HG03520 (cell line): ENCODE measurements around the gene RAB23.

Experiments used
- ATAC-seq: cut with Tn5 transposase; IDR thresholded peaks from one replicate; pipeline ENCODE4 v1.9.1; 2021; ENCODE audit warnings: mild to moderate bottlenecking, moderate library complexity; ENCODE audit not compliant: unreplicated experiment

The RAB23 gene

GRCh38 chr6:57221936-57222742, at the start of gene RAB23:
Gene RAB23 (minus strand): TSS chr6:57222307. CDS start chr6:57210380, 11,927 bp downstream.
- ATAC-seq = peak; percentile 72

DNA sequence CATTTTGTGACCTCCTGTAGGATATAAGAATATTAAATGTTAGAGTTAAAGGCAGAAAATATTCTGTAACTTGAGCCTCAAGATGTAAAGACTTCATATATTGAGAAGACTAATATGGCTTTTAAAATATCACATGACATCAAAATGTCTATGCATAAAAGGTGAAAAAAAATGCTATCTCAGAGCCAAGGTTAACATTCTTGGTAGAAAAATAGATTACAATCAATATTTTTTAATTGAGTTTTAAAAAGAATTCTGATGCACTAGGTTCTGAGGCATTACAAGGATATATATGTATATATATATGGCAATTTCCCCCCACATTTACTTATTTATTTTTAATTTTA, 46.2 kb upstream of the RAB23 start:
- no peak for ATAC-seq

DNA sequence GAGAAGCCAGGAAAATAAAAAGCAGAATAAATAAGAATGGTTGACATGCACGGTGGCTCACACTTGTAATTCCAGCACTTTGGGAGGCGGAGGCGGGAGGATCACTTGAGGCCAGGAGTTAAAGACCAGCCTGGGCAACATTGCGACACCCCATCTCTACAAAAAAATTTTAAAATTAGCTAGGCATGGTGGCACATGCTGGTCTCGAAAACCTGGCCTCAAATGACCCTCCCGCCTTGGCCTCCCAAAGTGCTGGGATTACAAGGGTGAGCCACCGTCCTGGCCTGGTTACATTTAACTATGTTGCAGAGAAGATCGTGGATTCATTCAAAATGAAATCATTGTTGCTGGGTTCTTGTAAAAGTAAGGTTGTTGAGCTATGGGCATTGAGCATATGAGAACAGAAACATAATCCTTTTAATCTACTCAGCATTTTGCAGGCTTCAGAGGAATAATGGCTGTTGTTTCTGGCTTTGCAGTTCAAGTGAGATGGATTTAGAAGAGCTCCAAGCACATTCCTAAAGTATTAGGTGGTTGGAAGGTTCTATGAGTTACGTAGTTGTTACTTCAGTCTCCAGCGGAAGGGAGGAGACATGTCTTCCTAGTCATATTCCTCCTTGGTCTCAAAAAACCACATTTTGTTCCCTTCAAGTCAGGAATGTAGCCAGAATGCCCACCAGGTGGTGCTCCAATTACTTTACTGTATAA, 45.6 kb upstream of the RAB23 start:
- ATAC-seq = no peak

DNA sequence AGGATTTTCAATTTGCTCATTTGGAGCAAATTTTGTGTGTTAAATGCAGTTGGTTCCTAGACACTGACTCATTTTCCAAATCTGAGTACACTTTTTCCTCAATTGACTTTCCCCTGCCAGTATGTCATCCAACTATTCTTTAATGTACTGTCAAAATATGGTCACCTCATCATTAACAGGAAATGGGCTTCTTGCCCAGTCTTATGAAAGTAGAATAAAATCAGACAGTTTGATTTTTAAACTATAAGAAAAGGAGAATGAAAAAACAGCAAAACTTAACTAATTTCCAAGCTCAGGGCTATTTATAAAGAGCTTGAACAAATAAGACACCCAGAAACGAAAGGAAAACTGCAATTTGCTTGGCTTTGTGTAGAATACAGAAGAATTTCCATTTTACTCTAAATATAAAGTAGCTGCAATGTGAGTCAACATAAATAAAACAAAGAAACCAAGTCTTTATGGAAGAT, 43.7 kb upstream of the RAB23 start:
- ATAC-seq = no peak

DNA sequence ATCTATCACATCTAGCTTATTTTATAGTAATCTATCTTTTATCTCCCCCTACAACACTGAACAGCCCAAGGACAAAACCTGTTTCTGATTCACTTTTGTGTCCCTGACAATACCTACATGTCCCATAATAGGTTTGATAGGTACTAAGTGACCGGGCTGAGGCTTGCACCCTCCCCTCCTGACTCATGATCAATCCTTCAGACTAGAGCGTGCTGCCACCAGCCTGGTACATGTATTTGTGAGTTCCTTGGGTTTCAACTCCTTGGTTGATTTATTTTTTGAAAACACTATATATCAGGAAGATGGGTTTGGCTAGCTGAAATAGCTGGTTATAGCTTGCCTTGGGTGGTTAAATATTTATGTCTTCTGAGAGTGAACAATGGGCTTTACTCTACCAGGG, 41.6 kb upstream of the RAB23 start:
- ATAC-seq = no peak

GRCh38 chr6:57262901-57263694, 41.0 kb upstream of the RAB23 start:
- ATAC-seq = no peak

DNA sequence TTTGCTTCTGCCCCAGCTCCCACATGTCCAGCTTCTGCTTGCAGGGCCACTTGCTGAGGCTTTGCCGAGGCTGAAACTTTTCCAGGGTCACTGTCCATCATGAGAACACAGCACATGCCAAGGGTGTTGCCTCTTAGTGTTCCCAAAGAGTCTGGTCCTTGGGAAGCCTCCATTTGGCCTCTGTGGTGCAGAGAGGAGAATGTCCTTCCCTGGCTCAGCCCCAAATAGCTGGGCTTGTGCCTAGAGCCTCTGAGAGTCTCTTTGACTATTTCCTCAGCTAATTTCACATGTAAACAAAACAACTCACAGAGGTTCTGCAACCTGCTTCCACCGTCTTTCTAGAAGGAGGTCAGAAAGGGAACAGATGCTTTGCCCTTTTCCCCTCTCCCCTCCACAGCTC, 40.4 kb upstream of the RAB23 start:
- ATAC-seq = no peak

DNA sequence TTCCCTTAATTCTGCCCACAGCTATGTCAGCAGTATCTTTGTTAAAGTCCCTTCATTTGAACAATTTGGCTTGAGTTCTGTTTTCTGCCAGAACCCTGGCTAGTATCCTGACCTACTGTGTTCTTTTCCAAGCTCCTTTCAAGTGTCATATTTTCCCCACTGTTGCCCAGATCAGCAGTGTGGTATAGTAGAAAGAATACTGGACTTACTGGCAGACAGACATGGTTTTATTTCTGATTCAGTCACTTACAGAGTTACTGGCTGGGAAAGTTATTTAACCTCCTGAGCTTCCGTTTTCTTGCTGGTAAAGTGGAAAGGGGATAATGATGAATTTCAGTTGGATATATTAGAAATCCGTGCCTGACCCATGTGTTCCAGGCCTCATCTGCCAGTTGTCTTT, 39.8 kb upstream of the RAB23 start:
- no peak for ATAC-seq

GRCh38 chr6:57259064-57259463, 37.0 kb upstream of the RAB23 start:
- no peak for ATAC-seq

- ATAC-seq = no peak
Observed at GRCh38 chr6:57257911-57258541, 35.9 kb upstream of the RAB23 start.

- ATAC-seq = no peak
Observed at GRCh38 chr6:57256541-57256940, 34.4 kb upstream of the RAB23 start.

GRCh38 chr6:57255451-57256169, 33.5 kb upstream of the RAB23 start:
- no peak for ATAC-seq

DNA sequence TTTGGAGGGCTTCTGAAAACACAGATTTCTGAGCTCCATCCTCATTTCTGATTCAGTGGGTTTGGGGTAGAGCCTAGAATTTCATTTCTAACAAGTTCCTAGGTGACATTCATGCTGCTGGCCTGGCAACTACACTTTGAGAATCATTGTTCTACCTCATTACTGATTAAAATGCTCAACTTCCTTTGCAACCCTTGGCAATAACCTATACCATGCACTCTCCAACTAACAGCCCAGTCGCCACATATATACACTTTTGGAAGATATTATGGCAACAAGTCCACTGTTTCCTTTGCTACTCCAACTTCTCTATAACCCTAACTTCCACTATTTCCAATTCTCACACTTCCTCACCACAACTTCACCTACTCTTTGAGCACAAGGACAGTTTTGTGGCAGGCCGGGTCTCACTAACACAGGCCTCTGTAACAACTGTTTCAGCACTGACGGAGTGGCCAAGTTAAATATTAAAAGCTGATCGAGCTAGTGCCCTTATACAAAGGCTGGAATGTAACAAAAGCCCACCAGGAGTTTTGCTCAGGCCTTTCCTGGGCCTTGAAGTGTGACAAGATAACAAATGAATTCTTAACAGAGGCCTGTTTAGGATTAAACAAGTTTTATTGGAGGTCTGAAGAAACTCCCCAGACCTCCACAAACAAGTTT, 32.1 kb upstream of the RAB23 start:
- ATAC-seq = no peak

GRCh38 chr6:57252975-57253374, 30.9 kb upstream of the RAB23 start:
- ATAC-seq = no peak

DNA sequence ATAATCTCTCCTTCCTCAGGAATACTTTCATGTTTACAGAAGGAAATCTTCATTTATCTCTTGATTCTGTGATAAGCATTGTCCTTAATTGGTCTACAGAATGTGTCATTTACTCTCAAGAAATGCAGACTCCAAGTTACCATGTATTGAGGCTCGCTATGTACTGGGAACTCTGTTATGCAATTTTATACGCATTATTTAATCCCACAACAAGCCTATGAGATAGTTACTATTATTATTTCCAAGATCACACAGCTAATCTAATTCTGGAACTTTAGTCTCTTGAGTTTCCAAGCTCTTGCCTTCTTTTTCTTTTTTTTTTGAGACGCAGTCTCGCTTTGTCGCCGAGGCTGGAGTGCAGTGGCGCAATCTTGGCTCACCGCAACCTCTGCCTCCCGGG, 30.0 kb upstream of the RAB23 start:
- no peak for ATAC-seq

- no peak for ATAC-seq
Observed at GRCh38 chr6:57250348-57250747, 28.2 kb upstream of the RAB23 start.

- no peak for ATAC-seq
Observed at GRCh38 chr6:57248311-57248895, 26.3 kb upstream of the RAB23 start.

DNA sequence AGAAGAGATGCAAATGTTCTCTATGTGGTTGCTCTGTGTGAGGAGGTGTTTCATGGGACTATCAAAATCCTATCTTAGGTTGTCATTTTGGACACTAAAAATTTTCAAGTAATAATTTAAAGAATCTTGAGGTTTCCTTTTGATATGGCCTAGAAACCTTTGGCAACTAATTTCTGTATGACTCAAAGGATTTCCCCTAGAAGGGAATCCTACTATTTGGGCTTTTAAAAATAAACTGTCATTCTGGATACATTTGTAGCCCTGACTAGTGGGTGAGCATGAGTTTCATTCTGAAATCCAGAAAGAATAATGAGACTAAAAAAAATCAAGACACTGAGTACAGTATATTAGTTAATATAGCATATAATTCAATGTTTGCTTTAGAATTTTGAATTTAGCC, 25.5 kb upstream of the RAB23 start:
- ATAC-seq = no peak

DNA sequence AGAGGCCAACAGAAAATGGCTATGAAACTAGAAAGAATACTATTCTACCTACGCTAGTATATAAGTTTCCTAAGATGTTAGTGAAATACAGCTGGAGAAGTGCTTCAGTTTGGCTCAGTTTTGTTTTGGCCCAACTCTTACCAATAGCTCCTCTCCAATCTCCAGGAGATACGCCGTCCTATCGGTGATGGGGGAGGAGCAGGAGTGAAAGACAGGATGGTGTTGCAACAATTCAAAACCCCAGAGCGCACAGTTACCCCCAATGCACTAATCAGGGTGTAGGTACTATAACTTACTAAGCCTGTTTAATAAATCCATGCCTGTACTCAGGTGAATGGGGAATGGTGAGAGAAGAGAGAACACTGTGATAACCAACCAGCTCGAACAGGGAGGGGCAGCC, 24.2 kb upstream of the RAB23 start:
- ATAC-seq = no peak

- no peak for ATAC-seq
Observed at GRCh38 chr6:57243954-57244353, 21.8 kb upstream of the RAB23 start.
